Measurements from ENCODE around the gene TMEM182. TPM values are rescaled to one million over a fixed set of nuclear protein-coding genes. Genes with fewer than 3 reads are reported as not detected.

Gene TMEM182, protein sequence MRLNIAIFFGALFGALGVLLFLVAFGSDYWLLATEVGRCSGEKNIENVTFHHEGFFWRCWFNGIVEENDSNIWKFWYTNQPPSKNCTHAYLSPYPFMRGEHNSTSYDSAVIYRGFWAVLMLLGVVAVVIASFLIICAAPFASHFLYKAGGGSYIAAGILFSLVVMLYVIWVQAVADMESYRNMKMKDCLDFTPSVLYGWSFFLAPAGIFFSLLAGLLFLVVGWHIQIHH
- total RNA-seq (2.8 and 3.9 TPM in 2 replicates), polyA plus RNA-seq (1.4 and 2.9 TPM in 2 replicates), polyA minus RNA-seq (ENCODE audit: low replicate concordance) (0.96 and 5.2 TPM in 2 replicates)
- 1.4 and 3.5 TPM in 2 replicates for polyA plus RNA-seq (2012)

DNA sequence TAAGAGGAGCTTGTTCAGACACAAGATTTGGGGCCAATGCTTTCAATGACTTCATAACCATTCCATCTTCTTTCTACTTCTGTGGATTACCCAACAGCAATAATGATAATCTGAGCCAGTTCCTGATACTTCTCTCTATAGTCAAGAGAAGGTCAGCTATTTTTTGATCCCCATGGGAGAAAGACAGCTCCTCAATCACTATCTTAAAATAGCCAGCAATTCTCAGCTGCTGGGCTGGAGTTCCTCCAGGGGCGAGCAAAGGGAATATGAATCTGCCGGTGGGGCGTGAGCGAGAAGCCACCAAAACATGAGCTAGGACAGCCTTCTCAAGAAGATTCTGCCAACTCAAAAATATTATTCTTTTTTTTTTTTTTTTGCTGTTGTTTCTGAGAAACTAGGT, at the start of gene TMEM182:
TMEM182 (plus strand) TSS at position 269 of the 400 bp plus-strand sequence. CDS start 187 bp downstream, outside the sequence.
- Histone ChIP-seq H2AFZ (ENCODE audit: low read length) (no peak within 1 kb of the TSS), H4K20me1 (ENCODE audit: control insufficient read depth, extremely low read depth, insufficient read depth, low read length) (no peaks in the 10 kb centered on the region), H3K27me3 (ENCODE audit: control insufficient read depth, insufficient read depth, low read length) (no peaks in the 10 kb centered on the region), H3K4me2 (ENCODE audit: extremely low read depth, insufficient read depth, low read length) (no peak within 1 kb of the TSS), H3K36me3 (ENCODE audit: control insufficient read depth, insufficient read depth, low read length) (no peaks in the 10 kb centered on the region), H3K79me2 (ENCODE audit: control insufficient read depth, insufficient read depth, low read length) (no peaks in the 10 kb centered on the region), H3K9ac (ENCODE audit: insufficient read depth, low read length) (no peak within 1 kb of the TSS), H3K9me3 (ENCODE audit: control insufficient read depth, insufficient read depth, low read depth, low read length) (no peaks in the 10 kb centered on the region), H3K27ac (ENCODE audit: insufficient read depth, low read length) (no peak within 1 kb of the TSS), H3K4me1 (ENCODE audit: control insufficient read depth, extremely low read depth, insufficient read depth, low read length) (no peaks in the 10 kb centered on the region), H3K4me3 (replicated peaks in 1 of 4; ENCODE audit: control extremely low read depth in 1 of 4, insufficient read depth in 1 of 4, low read depth in 3 of 4, low read length in 4 of 4) (no peak within 1 kb of the TSS)
- no peak for TF ChIP-seq EZH2 (IDR thresholded peaks at IDR 0.05; ENCODE audit: low read length, missing control alignments)
- TF ChIP-seq, protein P1, sequence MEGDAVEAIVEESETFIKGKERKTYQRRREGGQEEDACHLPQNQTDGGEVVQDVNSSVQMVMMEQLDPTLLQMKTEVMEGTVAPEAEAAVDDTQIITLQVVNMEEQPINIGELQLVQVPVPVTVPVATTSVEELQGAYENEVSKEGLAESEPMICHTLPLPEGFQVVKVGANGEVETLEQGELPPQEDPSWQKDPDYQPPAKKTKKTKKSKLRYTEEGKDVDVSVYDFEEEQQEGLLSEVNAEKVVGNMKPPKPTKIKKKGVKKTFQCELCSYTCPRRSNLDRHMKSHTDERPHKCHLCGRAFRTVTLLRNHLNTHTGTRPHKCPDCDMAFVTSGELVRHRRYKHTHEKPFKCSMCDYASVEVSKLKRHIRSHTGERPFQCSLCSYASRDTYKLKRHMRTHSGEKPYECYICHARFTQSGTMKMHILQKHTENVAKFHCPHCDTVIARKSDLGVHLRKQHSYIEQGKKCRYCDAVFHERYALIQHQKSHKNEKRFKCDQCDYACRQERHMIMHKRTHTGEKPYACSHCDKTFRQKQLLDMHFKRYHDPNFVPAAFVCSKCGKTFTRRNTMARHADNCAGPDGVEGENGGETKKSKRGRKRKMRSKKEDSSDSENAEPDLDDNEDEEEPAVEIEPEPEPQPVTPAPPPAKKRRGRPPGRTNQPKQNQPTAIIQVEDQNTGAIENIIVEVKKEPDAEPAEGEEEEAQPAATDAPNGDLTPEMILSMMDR (conservative IDR thresholded peaks at IDR 0.05 in 1 of 2, IDR thresholded peaks at IDR 0.05 in 1 of 2; ENCODE audit: low read depth in 1 of 2, low read length in 2 of 2) = no peak
- peak in 1 of 2 donors; percentile 15 for DNase-seq (ENCODE audit: low read depth in 2 of 2)

DNA sequence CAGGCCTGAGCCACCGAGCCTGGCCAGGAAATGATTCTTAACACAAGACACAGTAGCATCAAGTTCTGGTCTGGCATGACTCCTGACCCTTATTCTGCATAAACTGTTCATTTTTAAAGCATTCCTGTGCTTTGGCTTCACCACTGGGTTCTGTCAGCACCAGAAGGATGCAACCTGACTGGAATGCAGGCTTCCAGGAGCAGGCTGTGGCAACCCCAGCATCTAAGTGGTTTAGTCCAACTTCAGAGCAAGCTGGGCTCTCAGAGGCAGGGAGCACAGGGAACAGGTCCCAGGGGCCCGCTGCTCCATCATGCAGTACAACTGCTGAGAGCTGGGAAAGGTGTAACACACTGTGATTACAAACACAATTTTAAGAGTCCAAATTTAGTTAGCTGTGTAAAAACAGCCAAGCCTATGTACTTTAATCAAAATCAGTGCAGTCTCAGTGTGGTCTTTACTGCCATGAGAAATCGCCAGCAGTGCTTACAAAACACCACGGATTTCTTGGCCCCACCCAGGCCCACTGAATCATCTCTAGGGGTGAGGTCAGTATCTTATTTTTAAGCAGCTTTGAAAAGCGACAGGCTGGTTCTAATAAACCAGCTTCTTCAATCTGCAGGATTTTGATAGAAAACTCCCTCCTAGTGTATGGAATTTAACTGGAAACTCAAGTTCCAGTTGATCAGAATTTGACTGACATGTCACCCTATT, 44.4 kb upstream of the TMEM182 start:
- Histone ChIP-seq H4K20me1 (ENCODE audit: control insufficient read depth, extremely low read depth, insufficient read depth, low read length) (no peaks in the 10 kb centered on the region), H3K27ac (ENCODE audit: insufficient read depth, low read length) (no peak overlapping the region), H3K9ac (ENCODE audit: insufficient read depth, low read length) (no peak overlapping the region), H3K79me2 (ENCODE audit: control insufficient read depth, insufficient read depth, low read length) (no peaks in the 10 kb centered on the region), H3K36me3 (ENCODE audit: control insufficient read depth, insufficient read depth, low read length) (peaks cover 5% of the 10 kb centered on the region), H3K27me3 (ENCODE audit: control insufficient read depth, insufficient read depth, low read length) (no peaks in the 10 kb centered on the region), H3K4me3 (replicated peaks in 1 of 4; ENCODE audit: control extremely low read depth in 1 of 4, insufficient read depth in 1 of 4, low read depth in 3 of 4, low read length in 4 of 4) (no peak overlapping the region), H3K4me1 (ENCODE audit: control insufficient read depth, extremely low read depth, insufficient read depth, low read length) (no peaks in the 10 kb centered on the region), H3K4me2 (ENCODE audit: extremely low read depth, insufficient read depth, low read length) (no peak overlapping the region), H3K9me3 (ENCODE audit: control insufficient read depth, insufficient read depth, low read depth, low read length) (no peaks in the 10 kb centered on the region), H2AFZ (ENCODE audit: low read length) (no peak overlapping the region)
- TF ChIP-seq EZH2 (IDR thresholded peaks at IDR 0.05; ENCODE audit: low read length, missing control alignments) = no peak
- TF ChIP-seq, protein P1 (conservative IDR thresholded peaks at IDR 0.05 in 1 of 2, IDR thresholded peaks at IDR 0.05 in 1 of 2; ENCODE audit: low read depth in 1 of 2, low read length in 2 of 2) = no peak
- peak; percentile 41 to 68 for DNase-seq (ENCODE audit: low read depth in 2 of 2)
